B cell (primary cell): ENCODE data around the gene FBXL4. TPM values are rescaled to one million over a fixed set of nuclear protein-coding genes. Genes with fewer than 3 reads are reported as not detected.
A peak's percentile ranks its signal among the peaks of the same experiment; 100 is the strongest.

Experiments
- ATAC-seq: fragments of 200-7000 bp; cut with Tn5 transposase; one replicate; pipeline ENCODE4 v1.10.0; 2021; ENCODE audit warnings: low read depth, mild to moderate bottlenecking, moderate number of reproducible peaks, moderate library complexity
- CTCF ChIA-PET: fragments of 350-600 bp; sonication (Branson Sonifier 250); formaldehyde crosslinking; loops from one replicate; lab custom pipeline; 2021; ENCODE audit warnings: antibody characterized with exemption, inconsistent platforms; lab: Charles Lee
- POLR2A ChIA-PET: fragments of 350-600 bp; sonication (Branson Sonifier 250); formaldehyde crosslinking; loops from one replicate; lab custom pipeline; 2021; ENCODE audit warnings: antibody characterized with exemption; lab: Charles Lee
- DNase-seq: peaks from one replicate; pipeline ENCODE4 v3.0.0; 2013
- H2AFZ ChIP-seq: 2 replicates; pipeline ENCODE4 v1.6.1; 2012; ENCODE audit warnings: mild to moderate bottlenecking, low read depth, low read length; ENCODE audit not compliant: insufficient read depth, poor library complexity, severe bottlenecking
- H3K27ac ChIP-seq, 2 donors: 1 replicate in 1 of 2; 2 replicates in 1 of 2; pipeline ENCODE4 v1.5.1; 2012 to 2013; ENCODE audit warnings: low read length in 2 of 2, mild to moderate bottlenecking in 2 of 2, moderate library complexity in 1 of 2
- H3K27me3 ChIP-seq, 4 experiments: fragments of 200-600 bp in 1 of 4; sonication (generic) in 1 of 4; replicated peaks in 1 of 4; 1 replicate in 2 of 4; 2 replicates in 2 of 4; pipeline versions ENCODE4 v1.6.1 to v1.7.0; 2013 to 2016; ENCODE audit warnings: low read length in 3 of 4, mild to moderate bottlenecking in 2 of 4, mixed read lengths in 1 of 4, moderate library complexity in 1 of 4; ENCODE audit not compliant: insufficient read depth in 4 of 4, control insufficient read depth in 3 of 4; ENCODE audit errors: control extremely low read depth in 1 of 4
- H3K36me3 ChIP-seq, 2 experiments: replicated peaks in 1 of 2; 1 replicate in 1 of 2; 2 replicates in 1 of 2; pipeline versions ENCODE4 v1.6.1 to v1.7.1; 2013; ENCODE audit warnings: low read length in 1 of 2; ENCODE audit not compliant: insufficient read depth in 2 of 2, control insufficient read depth in 1 of 2; ENCODE audit errors: control extremely low read depth in 1 of 2, extremely low read depth in 1 of 2
- H3K4me1 ChIP-seq, 2 donors: fragments of 200-600 bp in 1 of 2; sonication (generic) in 1 of 2; 1 replicate in 1 of 2; 2 replicates in 1 of 2; pipeline versions ENCODE4 v1.5.1 to v1.6.1; 2013 to 2017; ENCODE audit warnings: low read length in 2 of 2; ENCODE audit not compliant: control insufficient read depth in 2 of 2, insufficient read depth in 2 of 2
- H3K4me2 ChIP-seq: replicated peaks from 2 replicates; pipeline ENCODE3; 2012; ENCODE audit warnings: mild to moderate bottlenecking, low read depth, low read length; ENCODE audit not compliant: poor library complexity, severe bottlenecking
- H3K4me3 ChIP-seq, 5 experiments: fragments of 200-600 bp in 1 of 5; sonication (generic) in 1 of 5; 1 replicate in 3 of 5; 2 replicates in 2 of 5; pipeline versions ENCODE4 v1.5.1 to v1.7.0; 2011 to 2016; ENCODE audit warnings: low read length in 4 of 5, mild to moderate bottlenecking in 4 of 5, low read depth in 2 of 5, control low read depth in 1 of 5, moderate library complexity in 1 of 5; ENCODE audit not compliant: insufficient read depth in 1 of 5; ENCODE audit errors: control extremely low read depth in 1 of 5, extremely low read depth in 1 of 5
- H3K79me2 ChIP-seq: fragments of 200-600 bp; sonication (generic); one replicate; pipeline ENCODE4 v1.6.0; 2016; ENCODE audit warnings: low read length; ENCODE audit not compliant: control insufficient read depth, insufficient read depth
- H3K9ac ChIP-seq: fragments of 200-600 bp; sonication (generic); 2 replicates; pipeline ENCODE4 v1.6.1; 2017; ENCODE audit warnings: mild to moderate bottlenecking, low read length, moderate library complexity
- H3K9me3 ChIP-seq, 3 donors: one replicate each; pipeline versions ENCODE4 v1.6.1 to v1.7.1; 2013; ENCODE audit warnings: low read length in 2 of 3; ENCODE audit not compliant: control insufficient read depth in 2 of 3, insufficient read depth in 1 of 3; ENCODE audit errors: control extremely low read depth in 1 of 3
- H4K20me1 ChIP-seq: 2 replicates; pipeline ENCODE4 v1.6.0; 2012; ENCODE audit warnings: mild to moderate bottlenecking, low read length; ENCODE audit not compliant: insufficient read depth, control insufficient read depth, poor library complexity, severe bottlenecking
- H3K27ac Mint-ChIP-seq: one replicate; pipeline ENCODE4 v1.8.0; 2021; ENCODE audit warnings: mixed read lengths
- H3K27me3 Mint-ChIP-seq: one replicate; pipeline ENCODE4 v1.8.0; 2021; ENCODE audit warnings: mixed read lengths
- H3K4me1 Mint-ChIP-seq: one replicate; pipeline ENCODE4 v1.8.0; 2021; ENCODE audit warnings: mixed read lengths
- H3K4me3 Mint-ChIP-seq: one replicate; pipeline ENCODE4 v1.8.0; 2021; ENCODE audit warnings: mixed read lengths
- H3K9me3 Mint-ChIP-seq: one replicate; pipeline ENCODE4 v1.8.0; 2022; ENCODE audit warnings: mixed read lengths; ENCODE audit not compliant: insufficient read depth
- EZH2 ChIP-seq: IDR thresholded peaks from 2 replicates; pipeline ENCODE4 v1.6.1; 2012; ENCODE audit warnings: borderline replicate concordance, low read depth, mild to moderate bottlenecking, moderate library complexity, low read length; ENCODE audit not compliant: insufficient read depth, poor library complexity, severe bottlenecking
- WGBS: methylation state at CpG from one replicate; pipeline ENCODE4 v1.1.5; 2013; ENCODE audit warnings: missing lambda C conversion rate; ENCODE audit not compliant: insufficient coverage; 5-methylcytosine and 5-hydroxymethylcytosine counted together
- intact Hi-C: fragments of 100-400 bp; cut with micrococcal nuclease; formaldehyde crosslinking; loops from one replicate; pipeline ENCODE4 v1.10.0; 2022
- polyA plus RNA-seq: library from polyadenylated mRNA; depleted of rRNA; stranded (reverse); fragments of >200 nt; gene quantifications from 2 replicates; pipeline ENCODE4 v1.2.3, GENCODE V29; 2012
- total RNA-seq, 2 donors: library from RNA; stranded (reverse); fragments of 120-200 nt in 1 of 2; gene quantifications; 1 replicate in 1 of 2; 2 replicates in 1 of 2; pipeline versions ENCODE4 v1.2.3 to v1.2.4, GENCODE V29; 2013 to 2022
- TF ChIP-seq, protein P1 (sequence below): fragments of 200-600 bp; IDR thresholded peaks from one replicate; pipeline ENCODE4 v1.8.0; 2022; ENCODE audit warnings: antibody characterized with exemption, mild to moderate bottlenecking

The FBXL4 gene
- total and polyA plus RNA-seq, 2 donors (not counting 1 experiment from before 2014, with no cell fraction given): 9.2 to 22.0 TPM

DNA sequence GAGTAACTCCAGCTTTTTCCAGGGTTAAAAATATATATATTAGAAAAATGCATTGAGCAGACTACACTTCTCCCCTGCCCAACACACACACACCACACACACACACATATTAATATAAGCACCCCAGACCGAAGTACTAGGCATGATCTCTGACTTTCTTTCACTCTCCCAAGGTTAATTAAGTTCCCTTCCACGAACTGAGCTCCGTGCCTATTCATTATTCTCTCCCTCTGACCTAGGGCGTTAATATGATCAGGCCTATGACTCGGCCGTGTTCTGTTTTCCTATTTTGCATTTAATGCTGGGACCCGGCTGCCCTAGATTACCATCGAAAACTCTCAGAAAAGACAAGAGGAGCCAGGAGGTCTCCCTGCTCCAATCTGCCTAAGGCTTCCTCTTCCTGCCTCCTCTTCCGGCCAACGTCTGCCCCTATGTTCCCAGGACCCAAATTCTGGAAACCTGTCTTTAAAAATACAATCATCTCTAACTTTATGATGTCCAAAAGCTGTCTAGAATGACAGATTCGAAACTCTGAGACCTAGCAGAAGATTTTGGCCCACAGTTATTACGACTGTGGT lies 119.4 kb downstream of the FBXL4 start:
- no peak overlapping the region for H3K4me3 ChIP-seq
- ChIA-PET POLR2A (no interaction called here), CTCF (interaction anchor here (0.9 kb wide), 1 partner anchor 17 kb away, joined by 3 read pairs; no protein-coding TSS in a partner anchor)
- Mint-ChIP-seq H3K4me3 (no peak overlapping the region), H3K4me1 (peaks cover 44% of the 10 kb centered on the region), H3K27ac (no peak overlapping the region), H3K9me3 (no peaks in the 10 kb centered on the region), H3K27me3 (peaks cover 76% of the 10 kb centered on the region)
- H3K4me2 ChIP-seq: peak overlapping the region; percentile 22
- H3K4me1 ChIP-seq: peaks cover 37 to 63% of the 10 kb centered on the region in 2 donors
- intact Hi-C loops: loop anchor here (5.0 kb wide), 1 partner anchor 784 kb away; no protein-coding TSS in a partner anchor
- no peak overlapping the region for H3K27ac ChIP-seq
- peaks cover 5 to 97% (median 81%) of the 10 kb centered on the region in 4 experiments for H3K27me3 ChIP-seq
- no peak overlapping the region for H3K9ac ChIP-seq
- peak; percentile 71 for TF ChIP-seq EZH2
- TF ChIP-seq, protein P1, sequence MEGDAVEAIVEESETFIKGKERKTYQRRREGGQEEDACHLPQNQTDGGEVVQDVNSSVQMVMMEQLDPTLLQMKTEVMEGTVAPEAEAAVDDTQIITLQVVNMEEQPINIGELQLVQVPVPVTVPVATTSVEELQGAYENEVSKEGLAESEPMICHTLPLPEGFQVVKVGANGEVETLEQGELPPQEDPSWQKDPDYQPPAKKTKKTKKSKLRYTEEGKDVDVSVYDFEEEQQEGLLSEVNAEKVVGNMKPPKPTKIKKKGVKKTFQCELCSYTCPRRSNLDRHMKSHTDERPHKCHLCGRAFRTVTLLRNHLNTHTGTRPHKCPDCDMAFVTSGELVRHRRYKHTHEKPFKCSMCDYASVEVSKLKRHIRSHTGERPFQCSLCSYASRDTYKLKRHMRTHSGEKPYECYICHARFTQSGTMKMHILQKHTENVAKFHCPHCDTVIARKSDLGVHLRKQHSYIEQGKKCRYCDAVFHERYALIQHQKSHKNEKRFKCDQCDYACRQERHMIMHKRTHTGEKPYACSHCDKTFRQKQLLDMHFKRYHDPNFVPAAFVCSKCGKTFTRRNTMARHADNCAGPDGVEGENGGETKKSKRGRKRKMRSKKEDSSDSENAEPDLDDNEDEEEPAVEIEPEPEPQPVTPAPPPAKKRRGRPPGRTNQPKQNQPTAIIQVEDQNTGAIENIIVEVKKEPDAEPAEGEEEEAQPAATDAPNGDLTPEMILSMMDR: no peak
- 10% methylated on average over 11 of the region's 12 CpGs for WGBS
- no peaks in the 10 kb centered on the region for H4K20me1 ChIP-seq
- H3K79me2 ChIP-seq: no peaks in the 10 kb centered on the region
- DNase-seq (peak; percentile 19), ATAC-seq (no peak)
- no peak overlapping the region for H2AFZ ChIP-seq
- no peaks in the 10 kb centered on the region for H3K36me3 ChIP-seq
- peaks cover 0 to 57% (median 0%) of the 10 kb centered on the region in 3 donors for H3K9me3 ChIP-seq
